ENCODE measurements around the gene CRIM1.

GRCh38 chr2:36360834-36361233 lies 5.3 kb downstream of the CRIM1 start:
- no peak for TF ChIP-seq POLR2A (IDR thresholded peaks at IDR 0.05)
- TF ChIP-seq, protein P1, sequence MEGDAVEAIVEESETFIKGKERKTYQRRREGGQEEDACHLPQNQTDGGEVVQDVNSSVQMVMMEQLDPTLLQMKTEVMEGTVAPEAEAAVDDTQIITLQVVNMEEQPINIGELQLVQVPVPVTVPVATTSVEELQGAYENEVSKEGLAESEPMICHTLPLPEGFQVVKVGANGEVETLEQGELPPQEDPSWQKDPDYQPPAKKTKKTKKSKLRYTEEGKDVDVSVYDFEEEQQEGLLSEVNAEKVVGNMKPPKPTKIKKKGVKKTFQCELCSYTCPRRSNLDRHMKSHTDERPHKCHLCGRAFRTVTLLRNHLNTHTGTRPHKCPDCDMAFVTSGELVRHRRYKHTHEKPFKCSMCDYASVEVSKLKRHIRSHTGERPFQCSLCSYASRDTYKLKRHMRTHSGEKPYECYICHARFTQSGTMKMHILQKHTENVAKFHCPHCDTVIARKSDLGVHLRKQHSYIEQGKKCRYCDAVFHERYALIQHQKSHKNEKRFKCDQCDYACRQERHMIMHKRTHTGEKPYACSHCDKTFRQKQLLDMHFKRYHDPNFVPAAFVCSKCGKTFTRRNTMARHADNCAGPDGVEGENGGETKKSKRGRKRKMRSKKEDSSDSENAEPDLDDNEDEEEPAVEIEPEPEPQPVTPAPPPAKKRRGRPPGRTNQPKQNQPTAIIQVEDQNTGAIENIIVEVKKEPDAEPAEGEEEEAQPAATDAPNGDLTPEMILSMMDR (IDR thresholded peaks at IDR 0.05): no peak
